OCI-LY7 (cell line): ENCODE results near the gene OR4D9.

Experiments used
- EZH2phosphoT487 ChIP-seq: fragments of 200-600 bp; sonication (generic); IDR thresholded peaks from 2 replicates; pipeline ENCODE4 v1.6.1; 2018; ENCODE audit warnings: low read depth, borderline replicate concordance, mild to moderate bottlenecking, mixed run types, antibody characterized with exemption, low read length, moderate library complexity, mixed read lengths
- TF ChIP-seq, protein P1 (sequence below): fragments of 200-600 bp; sonication (generic); conservative IDR thresholded peaks from 2 replicates; pipeline ENCODE4 v1.5.1; 2014; ENCODE audit warnings: mild to moderate bottlenecking, antibody characterized with exemption, low read length, moderate library complexity, mixed read lengths

GRCh38 chr11:59511675-59512074 is 336 bp downstream of the OR4D9 start:
- TF ChIP-seq, protein P1, sequence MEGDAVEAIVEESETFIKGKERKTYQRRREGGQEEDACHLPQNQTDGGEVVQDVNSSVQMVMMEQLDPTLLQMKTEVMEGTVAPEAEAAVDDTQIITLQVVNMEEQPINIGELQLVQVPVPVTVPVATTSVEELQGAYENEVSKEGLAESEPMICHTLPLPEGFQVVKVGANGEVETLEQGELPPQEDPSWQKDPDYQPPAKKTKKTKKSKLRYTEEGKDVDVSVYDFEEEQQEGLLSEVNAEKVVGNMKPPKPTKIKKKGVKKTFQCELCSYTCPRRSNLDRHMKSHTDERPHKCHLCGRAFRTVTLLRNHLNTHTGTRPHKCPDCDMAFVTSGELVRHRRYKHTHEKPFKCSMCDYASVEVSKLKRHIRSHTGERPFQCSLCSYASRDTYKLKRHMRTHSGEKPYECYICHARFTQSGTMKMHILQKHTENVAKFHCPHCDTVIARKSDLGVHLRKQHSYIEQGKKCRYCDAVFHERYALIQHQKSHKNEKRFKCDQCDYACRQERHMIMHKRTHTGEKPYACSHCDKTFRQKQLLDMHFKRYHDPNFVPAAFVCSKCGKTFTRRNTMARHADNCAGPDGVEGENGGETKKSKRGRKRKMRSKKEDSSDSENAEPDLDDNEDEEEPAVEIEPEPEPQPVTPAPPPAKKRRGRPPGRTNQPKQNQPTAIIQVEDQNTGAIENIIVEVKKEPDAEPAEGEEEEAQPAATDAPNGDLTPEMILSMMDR = no peak
- no peak for TF ChIP-seq EZH2phosphoT487
